ENCODE measurements around the gene IL36B.

IL36B gene

GRCh38 chr2:113009622-113010021, 43.0 kb downstream of the IL36B start:
- TF ChIP-seq CTCF (IDR thresholded peaks at IDR 0.05; ENCODE audit: insufficient read depth, low read length, poor library complexity, severe bottlenecking) = no peak
- H3K4me3 ChIP-seq (replicated peaks; ENCODE audit: low read depth, low read length) = no peak overlapping the region
- H3K27me3 ChIP-seq (replicated peaks; ENCODE audit: control insufficient read depth, insufficient read depth, low read length) = no peaks in the 10 kb centered on the region
- no peaks in the 10 kb centered on the region for H3K36me3 ChIP-seq (ENCODE audit: control insufficient read depth, insufficient read depth, low read length)
- DNase-seq (ENCODE audit: extremely low read depth, insufficient read length) = no peak

- no peaks in the 10 kb centered on the region for H3K27me3 ChIP-seq (replicated peaks; ENCODE audit: control insufficient read depth, insufficient read depth, low read length)
- H3K36me3 ChIP-seq (ENCODE audit: control insufficient read depth, insufficient read depth, low read length) = no peaks in the 10 kb centered on the region
- no peak overlapping the region for H3K4me3 ChIP-seq (replicated peaks; ENCODE audit: low read depth, low read length)
- no peak for TF ChIP-seq CTCF (IDR thresholded peaks at IDR 0.05; ENCODE audit: insufficient read depth, low read length, poor library complexity, severe bottlenecking)
- DNase-seq (ENCODE audit: extremely low read depth, insufficient read length) = no peak
Observed at GRCh38 chr2:113007250-113007649, 45.4 kb downstream of the IL36B start.

GRCh38 chr2:113005030-113005509, 47.6 kb downstream of the IL36B start, which contains the start of gene IL36A:
IL36A (plus strand) TSS chr2:113005459; CDS start chr2:113005872, 413 bp downstream.
- H3K27me3 ChIP-seq (replicated peaks; ENCODE audit: control insufficient read depth, insufficient read depth, low read length) = no peaks in the 10 kb centered on the region

GRCh38 chr2:113002677-113003076, 50.0 kb downstream of the IL36B start:
- H3K27me3 ChIP-seq (replicated peaks; ENCODE audit: control insufficient read depth, insufficient read depth, low read length) = no peaks in the 10 kb centered on the region
- no peak for DNase-seq (ENCODE audit: extremely low read depth, insufficient read length)
- TF ChIP-seq CTCF (IDR thresholded peaks at IDR 0.05; ENCODE audit: insufficient read depth, low read length, poor library complexity, severe bottlenecking) = no peak
- H3K4me3 ChIP-seq (replicated peaks; ENCODE audit: low read depth, low read length) = no peak overlapping the region
- no peaks in the 10 kb centered on the region for H3K36me3 ChIP-seq (ENCODE audit: control insufficient read depth, insufficient read depth, low read length)

More at GRCh38 chr2:113005030-113005509, 47.6 kb downstream of the IL36B start, which contains the start of gene IL36A:
- TF ChIP-seq CTCF (IDR thresholded peaks at IDR 0.05; ENCODE audit: insufficient read depth, low read length, poor library complexity, severe bottlenecking) = no peak
- no peak within 1 kb of the TSS for H3K4me3 ChIP-seq (replicated peaks; ENCODE audit: low read depth, low read length)
- no peaks in the 10 kb centered on the region for H3K36me3 ChIP-seq (ENCODE audit: control insufficient read depth, insufficient read depth, low read length)
- no peak for DNase-seq (ENCODE audit: extremely low read depth, insufficient read length)

- no peaks in the 10 kb centered on the region for H3K27me3 ChIP-seq (replicated peaks; ENCODE audit: control insufficient read depth, insufficient read depth, low read length)
- TF ChIP-seq CTCF (IDR thresholded peaks at IDR 0.05; ENCODE audit: insufficient read depth, low read length, poor library complexity, severe bottlenecking) = no peak
Observed at GRCh38 chr2:113000436-113000835, 52.2 kb downstream of the IL36B start.

GRCh38 chr2:112997151-112997550, 55.5 kb downstream of the IL36B start:
- DNase-seq (ENCODE audit: extremely low read depth, insufficient read length) = no peak
- no peak overlapping the region for H3K4me3 ChIP-seq (replicated peaks; ENCODE audit: low read depth, low read length)
- no peak for TF ChIP-seq CTCF (IDR thresholded peaks at IDR 0.05; ENCODE audit: insufficient read depth, low read length, poor library complexity, severe bottlenecking)
- H3K36me3 ChIP-seq (ENCODE audit: control insufficient read depth, insufficient read depth, low read length) = no peaks in the 10 kb centered on the region
- H3K27me3 ChIP-seq (replicated peaks; ENCODE audit: control insufficient read depth, insufficient read depth, low read length) = no peaks in the 10 kb centered on the region

More at GRCh38 chr2:113000436-113000835, 52.2 kb downstream of the IL36B start:
- H3K4me3 ChIP-seq (replicated peaks; ENCODE audit: low read depth, low read length) = no peak overlapping the region
- no peak for DNase-seq (ENCODE audit: extremely low read depth, insufficient read length)
- no peaks in the 10 kb centered on the region for H3K36me3 ChIP-seq (ENCODE audit: control insufficient read depth, insufficient read depth, low read length)
